Muscle layer of duodenum (tissue), 2 donors: ENCODE measurements around the gene SLC39A11.

Experiments used
- H3K27ac ChIP-seq: one replicate; pipeline ENCODE4 v1.7.0; 2013; ENCODE audit warnings: mild to moderate bottlenecking, low read length
- H3K27me3 ChIP-seq: one replicate; pipeline ENCODE4 v1.7.0; 2013; ENCODE audit warnings: low read depth, mild to moderate bottlenecking, control low read depth, low read length
- H3K36me3 ChIP-seq, 2 donors: one replicate each; pipeline ENCODE4 v1.7.0; 2013; ENCODE audit warnings: low read length in 2 of 2, control low read depth in 1 of 2, mild to moderate bottlenecking in 1 of 2; ENCODE audit not compliant: insufficient read depth in 2 of 2, control insufficient read depth in 1 of 2
- H3K4me1 ChIP-seq, 2 donors: one replicate each; pipeline ENCODE4 v1.7.0; 2013; ENCODE audit warnings: low read length in 2 of 2, mild to moderate bottlenecking in 2 of 2, control low read depth in 1 of 2, moderate library complexity in 1 of 2; ENCODE audit not compliant: insufficient read depth in 2 of 2, control insufficient read depth in 1 of 2
- H3K4me3 ChIP-seq, 2 donors: one replicate each; pipeline ENCODE4 v1.7.0; 2013; ENCODE audit warnings: low read length in 2 of 2, low read depth in 1 of 2, mild to moderate bottlenecking in 1 of 2
- H3K9me3 ChIP-seq, 2 donors: one replicate each; pipeline ENCODE4 v1.7.0; 2013; ENCODE audit warnings: low read length in 2 of 2, control low read depth in 1 of 2, mild to moderate bottlenecking in 1 of 2; ENCODE audit not compliant: control insufficient read depth in 1 of 2
- donor health status: healthy.

The SLC39A11 gene

GRCh38 chr17:73128496-73128895, 36.0 kb upstream of the SLC39A11 start:
- Histone ChIP-seq H3K9me3 (no peaks in the 10 kb centered on the region), H3K4me3 (no peak overlapping the region), H3K4me1 (no peaks in the 10 kb centered on the region)

DNA sequence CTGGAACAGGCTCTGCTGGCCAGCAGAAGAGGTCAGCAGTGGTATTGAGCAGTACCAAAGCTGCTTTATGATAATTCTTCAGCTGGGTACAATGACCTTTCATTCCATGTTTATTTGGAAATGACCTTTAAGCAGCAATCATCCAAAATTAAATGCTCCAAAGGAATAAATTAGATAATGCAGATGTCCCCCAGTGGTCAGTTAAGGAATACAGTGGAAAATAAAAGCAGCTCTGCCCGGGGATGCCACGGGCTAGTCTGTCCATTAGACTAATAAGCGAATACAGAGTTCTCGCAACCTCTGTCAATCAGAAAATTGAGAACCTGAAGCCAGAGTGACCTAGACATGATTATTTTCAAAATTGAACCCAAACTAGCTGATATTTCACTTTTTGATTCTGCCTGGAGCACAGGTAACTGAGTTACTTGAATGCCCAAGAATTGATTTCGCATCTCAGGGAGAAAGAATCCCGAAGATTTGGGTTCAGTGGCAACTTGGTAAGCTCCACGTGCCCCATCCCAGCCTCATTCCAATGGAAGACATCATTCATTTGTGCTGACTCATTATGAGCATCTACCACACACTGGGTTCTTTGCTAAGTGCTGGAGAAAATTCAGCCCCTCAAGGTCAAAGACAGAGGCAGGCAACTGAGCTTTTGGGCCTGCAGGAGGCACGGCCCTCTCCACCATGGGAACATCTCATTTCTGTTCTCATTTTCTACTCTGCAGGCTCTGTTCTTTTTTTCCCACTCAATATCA, 34.4 kb upstream of the SLC39A11 start:
- no peaks in the 10 kb centered on the region for H3K4me1 ChIP-seq

More at GRCh38 chr17:73128496-73128895, 36.0 kb upstream of the SLC39A11 start:
- Histone ChIP-seq H3K36me3 (no peaks in the 10 kb centered on the region), H3K27ac (no peak overlapping the region), H3K27me3 (no peaks in the 10 kb centered on the region)

DNA sequence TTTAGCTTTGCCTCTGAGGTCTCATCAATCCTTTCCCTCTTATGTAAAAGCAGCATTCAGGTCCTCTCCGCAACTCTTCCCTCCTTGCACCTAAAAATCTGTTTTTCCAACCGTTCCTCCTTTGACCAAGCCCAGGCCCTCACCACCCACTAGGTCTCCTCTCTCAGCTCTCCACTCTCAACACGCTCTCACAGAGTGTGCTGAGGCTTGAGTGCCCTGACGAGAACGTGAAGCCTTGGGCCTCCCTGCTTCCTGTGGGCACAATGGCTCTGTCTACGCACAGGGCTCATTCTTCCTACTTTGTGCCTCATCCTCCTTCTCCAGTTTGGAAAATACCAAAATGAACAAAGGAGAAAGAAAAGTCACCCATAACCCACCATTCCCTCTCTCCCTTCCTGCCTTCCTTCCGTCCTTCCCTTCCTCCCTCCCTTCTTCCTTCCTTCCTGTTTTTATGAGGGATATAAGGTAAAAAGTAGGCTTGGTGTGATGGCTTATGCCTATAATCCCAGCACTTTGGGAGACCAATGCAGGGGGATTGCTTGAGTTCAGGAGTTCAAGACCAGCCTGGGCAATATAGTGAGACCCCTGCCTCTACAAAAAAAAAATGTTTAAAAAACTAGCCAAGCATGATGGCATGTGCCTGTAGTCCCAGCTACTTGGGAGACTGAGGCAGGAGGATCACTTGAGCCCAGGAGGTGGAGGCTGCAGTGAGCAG, 31.3 kb upstream of the SLC39A11 start:
- Histone ChIP-seq H3K36me3 (no peaks in the 10 kb centered on the region), H3K27me3 (no peaks in the 10 kb centered on the region), H3K27ac (no peak overlapping the region), H3K4me3 (no peak overlapping the region), H3K9me3 (no peaks in the 10 kb centered on the region), H3K4me1 (no peaks in the 10 kb centered on the region)

More for the DNA sequence above, 34.4 kb upstream of the SLC39A11 start:
- Histone ChIP-seq H3K27me3 (no peaks in the 10 kb centered on the region), H3K36me3 (no peaks in the 10 kb centered on the region), H3K9me3 (no peaks in the 10 kb centered on the region), H3K27ac (no peak overlapping the region), H3K4me3 (no peak overlapping the region)

DNA sequence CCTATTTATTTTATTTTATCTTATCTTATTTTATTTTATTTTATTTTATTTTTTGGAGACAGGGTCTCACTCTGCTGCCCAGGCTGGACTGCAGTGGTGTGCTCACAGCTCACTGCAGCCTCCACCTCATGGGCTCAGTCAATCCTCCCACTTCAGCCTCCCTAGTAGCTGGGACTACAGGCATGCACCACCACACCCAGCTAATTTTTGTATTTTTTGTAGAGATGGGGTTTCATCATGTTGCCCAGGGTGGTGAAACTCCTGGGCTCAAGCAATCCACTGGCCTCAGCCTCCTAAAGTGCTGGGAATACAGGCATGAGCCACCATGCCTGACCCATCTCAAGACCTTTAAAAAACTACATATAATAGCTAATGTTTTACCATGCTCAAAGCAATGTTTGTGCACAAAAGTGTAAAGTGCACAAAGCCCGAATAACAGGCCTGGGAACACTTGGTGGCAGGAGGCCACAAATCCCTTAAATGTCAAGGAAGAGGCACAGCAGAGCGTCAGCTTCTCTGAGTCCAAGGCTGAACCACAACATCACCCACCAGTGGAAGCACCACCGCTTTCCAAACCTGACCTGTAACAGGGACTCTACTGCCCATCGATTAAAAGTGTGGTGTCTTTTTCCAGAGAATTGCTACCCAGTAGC, 30.6 kb upstream of the SLC39A11 start:
- H3K27ac ChIP-seq = no peak overlapping the region
- no peaks in the 10 kb centered on the region for H3K27me3 ChIP-seq
- H3K4me1 ChIP-seq = no peaks in the 10 kb centered on the region
- H3K36me3 ChIP-seq = no peaks in the 10 kb centered on the region
- H3K4me3 ChIP-seq = no peak overlapping the region
- H3K9me3 ChIP-seq = no peaks in the 10 kb centered on the region

- Histone ChIP-seq H3K4me3 (no peak overlapping the region), H3K36me3 (no peaks in the 10 kb centered on the region), H3K27me3 (no peaks in the 10 kb centered on the region), H3K4me1 (no peaks in the 10 kb centered on the region), H3K27ac (no peak overlapping the region), H3K9me3 (no peaks in the 10 kb centered on the region)
Observed at GRCh38 chr17:73121506-73121905, 29.0 kb upstream of the SLC39A11 start.

DNA sequence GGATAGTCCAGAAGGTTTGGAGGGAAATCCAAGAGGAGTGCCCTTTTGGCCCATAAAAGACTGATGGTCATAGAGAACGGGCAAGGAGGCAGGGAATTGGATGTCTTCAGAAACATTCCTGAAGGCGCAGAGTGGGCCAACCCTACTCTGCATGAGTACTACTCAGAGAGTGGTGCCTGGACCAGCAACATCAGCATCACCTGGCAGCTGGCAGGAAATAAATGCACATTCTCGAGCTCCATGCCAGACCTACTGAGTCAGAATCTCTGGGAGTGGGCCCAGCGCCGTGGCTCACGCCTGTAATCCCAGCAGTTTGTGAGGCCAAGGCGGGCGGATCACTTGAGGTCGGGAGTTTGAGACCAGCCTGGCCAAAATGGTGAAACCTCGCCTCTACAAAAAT, 27.1 kb upstream of the SLC39A11 start:
- H3K27me3 ChIP-seq = no peaks in the 10 kb centered on the region
- no peaks in the 10 kb centered on the region for H3K9me3 ChIP-seq
- no peaks in the 10 kb centered on the region for H3K36me3 ChIP-seq
- no peak overlapping the region for H3K27ac ChIP-seq
- H3K4me1 ChIP-seq = no peaks in the 10 kb centered on the region
- H3K4me3 ChIP-seq = no peak overlapping the region

DNA sequence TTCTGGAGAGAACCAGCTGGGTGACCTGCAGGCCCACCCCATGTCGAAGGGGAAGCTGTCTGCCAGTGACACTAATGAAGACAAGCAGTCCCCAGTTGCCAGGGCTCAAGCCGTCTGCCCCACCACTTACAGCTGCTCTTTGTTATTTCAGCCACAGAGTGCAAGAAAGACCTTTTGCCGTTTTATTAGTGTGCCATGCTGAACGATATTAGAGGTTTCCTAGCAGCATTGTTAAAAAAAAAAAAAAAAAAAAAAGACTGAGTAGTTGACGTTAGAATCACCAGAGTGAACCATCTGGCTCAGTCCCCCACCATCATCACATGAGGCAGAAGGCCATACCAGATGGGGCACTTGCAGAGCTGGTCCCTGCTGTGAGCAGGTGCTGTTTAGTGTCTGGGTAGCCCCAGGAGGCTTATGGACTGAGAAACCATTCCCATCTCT, 26.5 kb upstream of the SLC39A11 start:
- Histone ChIP-seq H3K4me1 (no peaks in the 10 kb centered on the region), H3K4me3 (no peak overlapping the region), H3K27ac (no peak overlapping the region), H3K36me3 (no peaks in the 10 kb centered on the region), H3K9me3 (no peaks in the 10 kb centered on the region), H3K27me3 (no peaks in the 10 kb centered on the region)

DNA sequence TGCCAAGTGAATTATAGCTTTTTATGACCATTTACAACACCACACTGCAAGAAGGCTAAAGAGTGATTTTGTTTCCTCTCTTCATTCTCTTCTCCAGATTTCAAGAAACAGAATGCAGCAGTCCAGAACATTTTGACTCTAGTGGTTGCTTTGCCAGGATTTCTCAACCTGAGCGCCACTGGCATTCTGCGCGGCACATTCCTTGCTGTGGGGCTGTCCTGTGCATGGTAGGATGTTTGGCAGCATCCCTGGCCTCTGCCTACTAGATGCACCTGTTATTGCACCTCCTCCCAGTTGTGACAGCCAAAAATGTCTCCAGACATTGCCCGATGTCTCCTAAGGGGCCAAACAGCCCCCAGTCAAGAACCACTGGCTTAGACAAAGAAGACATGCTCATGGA, 25.7 kb upstream of the SLC39A11 start:
- no peak overlapping the region for H3K27ac ChIP-seq
- H3K27me3 ChIP-seq = no peaks in the 10 kb centered on the region
- no peaks in the 10 kb centered on the region for H3K36me3 ChIP-seq
- no peaks in the 10 kb centered on the region for H3K4me1 ChIP-seq
- no peaks in the 10 kb centered on the region for H3K9me3 ChIP-seq
- no peak overlapping the region for H3K4me3 ChIP-seq

GRCh38 chr17:73112246-73112645, 19.8 kb upstream of the SLC39A11 start:
- no peak overlapping the region for H3K27ac ChIP-seq
- no peaks in the 10 kb centered on the region for H3K4me1 ChIP-seq
- H3K36me3 ChIP-seq = no peaks in the 10 kb centered on the region
- no peaks in the 10 kb centered on the region for H3K27me3 ChIP-seq
- H3K9me3 ChIP-seq = no peaks in the 10 kb centered on the region
- H3K4me3 ChIP-seq = no peak overlapping the region

- Histone ChIP-seq H3K27ac (no peak overlapping the region), H3K4me1 (no peaks in the 10 kb centered on the region), H3K4me3 (no peak overlapping the region), H3K27me3 (no peaks in the 10 kb centered on the region), H3K9me3 (no peaks in the 10 kb centered on the region), H3K36me3 (no peaks in the 10 kb centered on the region)
Observed at GRCh38 chr17:73111386-73111785, 18.9 kb upstream of the SLC39A11 start.

DNA sequence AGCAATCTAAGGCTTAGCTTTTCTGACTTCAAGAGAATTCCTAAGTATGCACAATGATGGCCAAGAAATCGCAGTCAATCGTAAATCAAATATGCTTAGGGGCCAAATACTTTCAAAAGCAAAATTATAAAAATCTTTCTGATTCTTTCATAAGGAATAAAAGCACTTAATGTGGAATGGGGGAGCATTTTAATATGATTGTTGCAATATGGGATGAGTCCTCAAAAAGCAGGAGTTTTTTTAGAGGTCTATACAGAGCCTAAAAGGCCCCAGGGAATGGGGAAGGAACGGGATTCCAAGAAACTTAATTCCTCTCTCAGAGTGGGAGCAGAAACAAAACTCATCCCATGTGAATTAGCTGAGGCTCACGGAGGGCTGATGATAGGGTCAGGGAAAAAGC, 14.7 kb upstream of the SLC39A11 start:
- Histone ChIP-seq H3K27ac (no peak overlapping the region), H3K4me3 (no peak overlapping the region), H3K27me3 (no peaks in the 10 kb centered on the region), H3K9me3 (no peaks in the 10 kb centered on the region), H3K4me1 (no peaks in the 10 kb centered on the region), H3K36me3 (no peaks in the 10 kb centered on the region)
